Stimulated activated CD4-positive, alpha-beta T cell treated with anti-CD3 and anti-CD28 coated beads, TNF-alpha, amount 100 ng/mL, for 1 hour (primary cell): ENCODE data around the gene C13orf42.

ENCODE experiments used
- DNase-seq, 3 donors: peaks; one replicate each; pipeline ENCODE4 v3.0.0-alpha.2; 2020; ENCODE audit warnings: low read depth in 3 of 3, low spot score in 1 of 3

C13orf42 gene

DNA sequence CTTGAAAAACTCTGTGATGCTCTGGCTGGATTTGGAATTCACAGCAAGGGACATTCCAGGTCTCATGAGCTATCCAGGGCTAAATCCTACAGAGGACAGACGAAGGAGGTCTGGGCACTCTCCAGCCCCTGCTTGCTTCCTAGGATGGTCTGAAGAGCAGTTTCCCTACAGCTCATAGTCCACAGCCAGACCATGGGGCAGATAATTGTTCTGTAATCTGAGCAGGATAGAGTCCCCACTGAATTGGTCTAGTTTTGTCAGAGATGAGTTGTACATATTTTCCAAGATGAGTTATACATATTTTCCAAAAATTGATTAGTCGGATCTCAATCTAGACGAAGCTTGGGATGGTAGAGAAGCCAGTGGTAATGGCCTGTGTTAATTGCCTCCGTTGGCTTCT lies 75.6 kb downstream of the C13orf42 start:
- no peak for DNase-seq

DNA sequence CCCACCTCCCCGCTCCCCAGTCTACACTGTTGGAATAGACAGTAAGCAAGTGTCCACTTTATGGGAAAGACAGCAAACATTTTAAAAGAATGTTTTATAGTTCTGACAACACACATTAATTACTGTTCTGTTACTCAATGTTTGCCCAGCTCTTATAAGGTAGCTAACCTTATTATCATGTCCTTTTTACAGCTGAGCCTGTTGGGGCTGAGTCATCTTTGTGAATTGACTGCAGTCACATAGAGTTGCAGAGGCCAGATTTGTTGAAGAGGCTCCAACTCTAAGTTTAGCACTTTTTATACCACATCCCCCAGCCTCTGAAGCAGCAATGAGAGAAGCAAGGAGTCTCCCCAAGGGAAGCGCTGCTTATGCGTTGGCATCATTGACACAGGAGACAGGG lies 76.2 kb downstream of the C13orf42 start:
- no peak for DNase-seq

DNA sequence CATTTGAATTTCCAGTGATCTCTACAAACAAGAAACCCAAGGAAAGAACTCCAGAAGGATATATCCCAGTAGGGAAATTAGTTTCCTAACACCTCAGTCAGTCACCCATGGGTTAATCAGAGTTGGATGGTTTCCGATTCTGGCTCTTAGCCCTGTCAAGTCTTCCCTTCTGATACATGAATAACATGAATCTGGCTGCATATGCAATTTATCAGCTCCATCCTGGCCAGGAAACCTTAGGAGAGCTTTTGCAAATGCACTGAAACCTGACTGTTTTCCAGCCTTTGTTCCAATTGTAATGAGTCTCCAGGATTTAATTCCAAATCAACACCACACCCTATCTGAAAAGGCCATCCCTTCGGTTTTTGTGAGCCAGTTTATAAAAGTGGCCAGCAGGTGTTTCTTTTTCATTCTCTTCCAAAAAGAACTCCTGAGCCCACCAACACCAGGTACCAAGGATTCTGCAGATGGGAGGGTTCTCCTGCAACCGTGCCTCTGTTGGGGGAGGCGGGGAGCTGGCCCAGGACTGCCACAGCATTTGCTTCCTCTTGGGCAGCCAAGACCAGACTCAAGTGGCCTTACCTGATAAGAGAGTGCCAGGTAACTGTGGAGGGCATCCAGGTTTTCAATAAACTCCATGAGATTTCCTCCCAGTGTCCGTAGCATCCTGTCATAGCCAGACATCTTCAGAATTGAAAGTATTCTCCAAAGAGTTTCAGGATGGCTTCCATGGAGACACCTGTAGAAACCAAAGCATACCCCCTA lies 77.5 kb downstream of the C13orf42 start:
- no peak for DNase-seq

DNA sequence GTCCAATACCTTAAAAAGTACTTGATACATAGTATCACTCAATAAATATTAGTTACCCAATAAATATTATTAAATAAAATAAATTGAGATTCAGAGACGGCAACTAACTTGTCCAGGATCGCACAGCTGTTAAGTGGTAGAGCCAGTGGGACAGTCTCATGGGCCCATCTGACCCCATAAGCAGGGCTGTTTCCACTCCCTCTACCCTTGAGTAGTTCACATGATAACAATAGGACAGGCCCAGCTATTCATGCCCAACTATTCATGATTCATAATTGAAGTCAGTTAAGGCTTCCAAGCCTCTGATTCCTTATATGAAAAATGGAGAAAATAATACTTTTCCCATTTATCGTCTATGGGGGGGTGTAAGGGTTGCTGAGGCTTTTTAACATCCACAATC lies 78.2 kb downstream of the C13orf42 start:
- DNase-seq = no peak
